ENCODE results near the gene ATF5.
A peak's percentile ranks its signal among the peaks of the same experiment; 100 is the strongest.

ATF5 gene, protein sequence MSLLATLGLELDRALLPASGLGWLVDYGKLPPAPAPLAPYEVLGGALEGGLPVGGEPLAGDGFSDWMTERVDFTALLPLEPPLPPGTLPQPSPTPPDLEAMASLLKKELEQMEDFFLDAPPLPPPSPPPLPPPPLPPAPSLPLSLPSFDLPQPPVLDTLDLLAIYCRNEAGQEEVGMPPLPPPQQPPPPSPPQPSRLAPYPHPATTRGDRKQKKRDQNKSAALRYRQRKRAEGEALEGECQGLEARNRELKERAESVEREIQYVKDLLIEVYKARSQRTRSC

DNA sequence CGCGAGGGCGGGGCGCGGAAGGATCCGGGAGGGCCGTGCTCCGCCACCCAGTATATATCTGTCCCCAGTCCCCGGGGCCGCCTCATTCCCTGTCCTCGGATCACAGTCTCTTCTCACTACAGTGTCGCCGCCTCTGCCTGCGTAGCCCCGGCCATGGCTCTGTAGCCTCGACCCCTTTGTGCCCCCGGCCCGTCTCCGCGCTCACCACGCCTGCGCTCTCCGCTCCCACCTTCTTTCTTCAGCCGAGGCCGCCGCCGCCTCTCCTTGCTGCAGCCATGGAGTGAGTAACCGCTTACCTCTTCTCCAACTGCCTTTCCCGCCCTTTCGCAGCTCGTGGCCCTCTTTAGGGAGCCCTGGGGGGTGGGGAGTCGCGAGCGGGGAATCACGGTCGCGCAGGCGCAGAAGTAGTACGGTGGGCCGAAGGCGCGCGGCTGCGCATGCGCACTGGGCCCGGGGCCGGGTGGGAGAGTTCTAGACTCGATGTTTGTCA, at the start of gene ATF5, which contains the start of gene NUP62:
Gene ATF5, plus strand, starts transcription at position 85 of the 490 bp plus-strand sequence. CDS start 1,646 bp downstream, outside the sequence.
Gene NUP62, minus strand, starts transcription at position 384 of the 490 bp plus-strand sequence. CDS start 19,697 bp downstream, outside the sequence.
- peak; percentile 92 to 98 (median 98) for DNase-seq

- no peak for DNase-seq
Observed at GRCh38 chr19:49879243-49879963, 49.6 kb upstream of the ATF5 start.

- no peak for DNase-seq
Observed at GRCh38 chr19:49880162-49880869, 48.7 kb upstream of the ATF5 start.

DNA sequence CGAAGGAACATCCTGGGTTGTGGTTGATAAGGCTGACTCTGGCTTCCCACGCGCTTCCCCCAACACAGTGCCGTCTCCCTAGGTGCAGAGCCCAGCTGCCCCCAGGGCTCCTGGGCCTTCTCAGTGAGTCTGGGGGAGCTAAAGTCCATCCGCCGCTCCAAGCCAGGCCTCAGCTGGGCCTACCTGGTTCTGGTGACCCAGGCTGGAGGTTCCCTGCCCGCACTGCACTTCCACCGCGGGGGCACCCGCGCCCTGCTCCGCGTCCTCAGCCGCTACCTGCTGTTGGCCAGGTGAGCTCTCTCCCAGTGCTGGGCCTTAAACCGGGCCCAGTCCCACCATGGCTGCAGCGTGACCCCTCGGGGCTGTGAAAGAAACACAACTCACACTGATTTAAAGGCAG, 47.8 kb upstream of the ATF5 start:
- DNase-seq = no peak

- no peak for DNase-seq
Observed at GRCh38 chr19:49881672-49882394, 47.2 kb upstream of the ATF5 start.

DNA sequence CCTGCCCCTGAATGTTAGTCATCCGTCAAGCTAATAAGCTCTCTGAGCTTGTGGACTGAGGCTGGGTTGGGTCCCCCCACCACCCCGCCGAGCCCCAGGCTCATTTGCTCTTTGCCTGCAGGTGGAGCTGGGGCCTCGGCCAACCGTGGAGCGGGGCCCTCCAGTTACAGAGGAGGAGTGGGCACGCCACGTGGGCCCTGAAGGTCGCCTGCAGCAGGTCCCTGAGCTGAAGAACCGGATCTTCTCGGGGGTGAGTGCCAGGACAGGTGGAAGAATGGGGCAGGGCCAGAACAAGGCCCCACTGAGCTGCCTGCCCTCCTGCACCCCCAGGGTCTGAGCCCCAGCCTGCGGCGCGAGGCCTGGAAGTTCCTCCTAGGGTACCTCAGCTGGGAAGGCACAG, 46.4 kb upstream of the ATF5 start:
- DNase-seq = no peak

DNA sequence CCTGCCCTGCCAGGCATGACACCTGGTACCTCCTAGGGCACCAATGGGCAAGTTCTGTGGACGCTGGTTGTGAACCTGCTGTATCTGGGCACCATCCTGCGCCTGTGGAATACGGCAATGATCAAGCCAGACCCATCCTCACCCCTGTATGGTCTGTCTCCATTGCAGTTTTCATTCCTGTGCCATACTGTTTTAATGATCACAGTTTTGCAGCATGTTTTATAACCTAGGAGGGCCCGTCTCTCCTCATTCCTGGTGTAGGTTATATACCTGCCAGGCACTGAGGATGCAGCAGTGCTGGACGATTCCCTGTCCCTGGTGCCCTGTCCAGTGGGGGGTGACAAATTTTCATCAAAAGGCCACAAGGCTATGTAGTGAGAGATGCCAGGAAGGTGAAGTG, 45.9 kb upstream of the ATF5 start:
- no peak for DNase-seq

DNA sequence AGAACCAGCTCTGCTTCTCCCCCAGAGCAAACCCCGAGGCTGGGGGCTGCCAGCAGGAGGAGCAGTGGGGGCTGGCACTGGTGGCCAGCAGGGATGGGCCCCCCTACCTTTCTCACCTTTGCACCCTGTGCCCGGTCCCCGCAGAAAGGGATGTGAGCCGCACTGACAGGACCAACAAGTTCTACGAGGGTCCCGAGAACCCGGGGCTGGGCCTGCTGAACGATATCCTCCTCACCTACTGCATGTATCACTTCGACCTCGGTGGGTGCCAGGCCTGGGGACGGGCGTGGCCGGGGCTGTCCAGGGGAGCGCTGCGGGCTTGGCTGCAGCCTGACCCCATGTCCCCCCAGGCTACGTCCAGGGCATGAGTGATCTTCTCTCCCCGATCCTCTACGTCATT, 44.9 kb upstream of the ATF5 start:
- DNase-seq = no peak

DNA sequence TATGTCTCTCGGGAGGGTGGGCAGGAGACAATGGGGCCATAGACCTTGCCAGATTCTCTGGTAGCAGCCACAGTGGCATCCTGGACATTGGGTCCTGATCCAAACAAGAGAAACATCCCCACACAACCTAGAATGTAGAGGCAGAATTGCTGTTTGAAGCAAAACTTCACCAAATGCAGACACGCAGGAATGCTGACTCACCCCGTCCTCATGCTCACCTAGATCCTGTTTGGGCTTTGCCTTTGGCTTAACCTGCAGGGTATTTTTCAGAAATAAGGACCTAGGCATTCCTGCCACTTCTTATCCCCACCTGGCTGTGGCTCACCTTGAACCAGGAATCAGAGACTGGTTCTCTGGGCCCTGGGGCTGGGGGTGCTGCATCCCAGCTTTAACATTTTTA, 44.2 kb upstream of the ATF5 start:
- DNase-seq = no peak

GRCh38 chr19:49887037-49887664, 41.9 kb upstream of the ATF5 start:
- peak in 1 of 3 experiments; percentile 42 for DNase-seq

- peak; percentile 53 to 76 (median 66) for DNase-seq
Observed at GRCh38 chr19:49887665-49888509, 41.1 kb upstream of the ATF5 start.

GRCh38 chr19:49888510-49888824, 40.5 kb upstream of the ATF5 start:
- peak; percentile 43 to 73 (median 59) for DNase-seq

DNA sequence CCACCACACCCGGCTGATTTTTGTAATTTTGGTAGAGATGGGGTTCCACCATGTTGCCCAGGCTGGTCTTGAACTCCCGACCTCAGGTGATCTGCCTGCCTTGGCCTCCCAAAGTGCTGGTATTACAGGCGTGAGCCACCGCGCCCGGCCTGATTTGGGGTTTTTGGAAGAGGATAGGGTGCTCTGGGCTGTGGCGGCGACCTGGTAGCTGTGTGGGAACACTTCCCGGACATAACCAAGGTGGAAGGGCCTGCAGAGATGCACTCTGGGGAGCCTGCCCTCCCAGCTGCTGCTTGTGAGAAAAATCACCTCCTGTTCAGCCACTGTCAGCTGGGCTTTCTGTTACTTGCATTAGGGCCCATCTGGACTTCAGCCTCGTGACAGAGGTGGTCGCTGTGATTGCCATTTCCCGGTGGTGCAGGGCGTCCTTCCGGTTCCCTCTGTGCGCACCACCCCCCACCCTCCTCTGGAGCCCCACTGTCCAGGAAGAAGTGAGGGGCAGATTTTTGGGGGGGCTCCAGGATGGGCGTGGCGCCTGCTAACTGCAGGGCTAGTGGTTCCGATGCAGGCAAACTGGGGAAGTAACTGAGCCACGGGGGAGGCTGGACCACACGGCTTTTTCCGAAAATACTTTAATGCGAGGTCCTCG, 39.8 kb upstream of the ATF5 start:
- DNase-seq = no peak

DNA sequence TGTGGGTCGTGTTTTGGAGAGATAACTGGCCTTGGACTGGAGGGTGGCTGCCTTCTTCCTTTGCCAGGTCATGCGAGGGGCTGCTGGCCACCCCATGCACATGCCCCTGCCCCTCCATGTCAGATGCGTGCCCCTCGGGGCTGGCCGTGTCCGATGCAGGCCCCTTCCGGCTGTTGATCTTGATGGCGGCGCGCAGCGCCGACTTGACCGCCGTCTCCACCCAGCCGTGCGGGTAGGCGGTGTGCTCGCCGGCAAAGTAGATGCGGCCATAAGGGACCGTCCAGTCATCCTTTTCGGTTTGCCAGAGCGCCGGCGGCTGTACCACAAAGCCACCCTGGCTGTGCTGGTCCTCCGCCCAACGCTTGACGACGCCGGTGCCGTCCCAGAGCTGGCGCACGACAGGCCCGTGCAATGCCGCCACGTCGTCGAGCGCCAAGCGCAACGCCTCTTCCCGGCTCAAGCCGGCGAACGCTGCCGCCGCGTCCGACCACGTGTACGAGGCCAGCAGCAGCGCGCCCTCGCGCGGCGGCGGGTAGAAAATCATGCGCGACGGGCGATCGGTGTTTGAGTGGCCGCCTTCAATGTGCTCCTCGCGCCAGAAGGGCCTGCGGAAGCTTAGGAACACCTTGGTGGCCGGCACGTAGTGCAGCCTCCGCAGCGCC, 39.2 kb upstream of the ATF5 start:
- peak in 1 of 3 experiments; percentile 83 for DNase-seq

DNA sequence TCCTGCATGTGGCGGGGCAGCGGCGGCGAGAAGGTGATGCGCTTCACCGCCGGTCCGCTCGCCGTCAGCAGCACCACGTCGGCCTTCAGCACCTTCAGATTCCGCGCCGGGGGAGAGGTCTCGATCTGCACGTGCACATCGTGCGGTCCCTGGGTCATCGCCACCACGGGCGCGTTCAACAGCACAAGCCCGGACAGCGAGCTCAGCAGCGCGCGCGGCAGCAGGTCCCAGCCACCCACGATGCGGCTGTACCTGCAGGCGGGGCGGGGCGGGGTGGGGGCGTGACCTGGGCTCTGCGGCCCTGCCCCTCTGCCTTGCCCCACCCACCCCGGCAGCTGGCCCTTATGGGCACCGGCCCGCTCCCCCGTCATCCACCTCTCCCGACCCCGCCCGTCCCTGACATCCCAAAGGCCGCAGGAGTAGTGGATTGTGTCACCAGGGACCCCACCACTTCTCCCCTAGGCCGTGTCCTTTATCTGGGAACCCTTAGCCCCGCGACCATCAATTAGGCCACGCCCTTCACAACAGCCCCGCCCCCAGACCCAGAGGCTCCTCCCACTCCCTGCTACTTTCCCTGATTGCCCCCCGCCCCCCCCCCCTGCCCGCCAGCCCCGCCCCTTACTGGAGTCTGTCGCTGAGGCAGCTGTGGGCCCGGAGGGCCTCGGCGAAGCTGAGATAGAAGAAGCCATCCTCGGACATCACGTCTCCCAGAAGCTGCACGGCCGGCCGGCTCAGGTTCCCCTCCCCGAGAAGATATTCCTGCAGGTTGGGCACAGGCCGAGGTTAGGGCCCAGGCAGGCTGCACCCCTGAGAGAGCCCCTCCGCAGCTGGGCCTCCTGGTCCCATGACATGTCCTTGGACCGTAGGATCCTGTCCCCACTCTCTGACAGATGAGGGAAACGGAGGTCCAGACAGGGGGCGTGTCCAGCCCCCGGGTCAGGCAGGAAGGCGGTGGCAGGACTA, 38.4 kb upstream of the ATF5 start:
- DNase-seq = peak in 1 of 3 experiments; percentile 84

DNA sequence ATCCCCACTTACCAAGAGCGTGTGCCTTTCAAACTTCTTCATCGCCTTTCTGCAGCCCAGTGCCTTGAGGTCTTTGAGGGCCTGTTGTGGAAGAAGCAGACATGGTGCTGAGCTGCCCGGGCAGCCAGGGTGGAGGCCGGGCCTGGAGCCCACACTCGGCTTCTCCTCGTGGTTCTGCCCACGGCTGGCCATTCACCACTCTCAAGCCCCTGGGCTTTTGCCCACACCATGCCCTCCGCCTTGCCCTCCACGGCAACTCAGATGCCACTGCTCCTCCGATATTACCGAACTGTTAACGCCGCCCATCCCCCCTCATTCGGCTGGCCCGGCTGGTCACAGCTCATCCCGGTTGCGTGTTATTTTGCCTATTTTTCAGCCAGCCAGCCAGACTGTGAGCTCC, 37.6 kb upstream of the ATF5 start:
- no peak for DNase-seq

DNA sequence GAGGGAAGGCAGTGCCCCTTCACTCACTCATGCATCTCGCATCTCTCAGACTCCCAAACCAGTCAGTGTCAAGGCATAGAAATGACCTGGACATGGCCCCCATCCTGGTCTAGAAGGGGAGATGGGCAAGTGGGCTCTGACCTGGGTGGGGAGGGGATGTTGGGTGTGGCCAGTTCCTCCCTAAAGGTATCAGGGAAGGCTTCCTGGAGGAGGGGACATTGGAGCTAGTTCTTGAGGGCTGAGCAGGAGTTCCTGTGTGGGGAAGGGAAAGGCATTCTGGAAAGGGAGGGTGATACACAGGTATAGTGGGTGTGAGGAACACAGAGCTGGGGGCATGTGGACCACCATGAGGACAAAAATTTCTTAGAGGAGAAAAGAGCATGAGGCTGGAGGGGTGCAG, 36.3 kb upstream of the ATF5 start:
- no peak for DNase-seq

GRCh38 chr19:49894011-49894664, 34.9 kb upstream of the ATF5 start:
- no peak for DNase-seq
